GM12878 (cell line): ENCODE data around the gene CBR3.

ENCODE experiments used
- CTCF ChIP-seq, 3 experiments: IDR thresholded peaks in 2 of 3; conservative IDR thresholded peaks in 1 of 3; 2 replicates each; pipeline ENCODE4 v1.5.1; 2011; ENCODE audit warnings: low read depth in 3 of 3, low read length in 3 of 3, mild to moderate bottlenecking in 3 of 3, control low read depth in 2 of 3, moderate library complexity in 2 of 3, inconsistent platforms in 1 of 3, mixed read lengths in 1 of 3; ENCODE audit not compliant: control insufficient read depth in 2 of 3, insufficient read depth in 1 of 3; ENCODE audit errors: extremely low read depth in 1 of 3
- SP1 ChIP-seq: IDR thresholded peaks from one replicate; pipeline ENCODE4 v1.6.1; 2011; ENCODE audit warnings: low read depth, low read length
- SRF ChIP-seq, 2 experiments: IDR thresholded peaks; 2 replicates each; pipeline ENCODE4 v1.6.1; 2011; ENCODE audit warnings: low read depth in 2 of 2, low read length in 2 of 2, mild to moderate bottlenecking in 1 of 2, moderate library complexity in 1 of 2
- ZZZ3 ChIP-seq: IDR thresholded peaks from 2 replicates; pipeline ENCODE4 v1.6.1; 2011; ENCODE audit warnings: low read depth; ENCODE audit not compliant: control insufficient read depth, insufficient read length

- TF ChIP-seq SP1 (peak; percentile 61), SRF (IDR thresholded peaks at IDR 0.05; ENCODE audit: low read depth in 2 of 2, low read length in 2 of 2) (0 out of 4 replicates have a peak, but pooled peaks of 1 of the 2 experiments have one; percentile 1), CTCF (IDR thresholded peaks at IDR 0.05 in 2 of 3, conservative IDR thresholded peaks at IDR 0.05 in 1 of 3; ENCODE audit: control insufficient read depth in 2 of 3, extremely low read depth in 1 of 3, insufficient read depth in 1 of 3, low read depth in 3 of 3, low read length in 3 of 3) (no peak), ZZZ3 (no peak)
Measured at GRCh38 chr21:36156339-36156814, 21.5 kb downstream of the CBR3 start.
